Bone marrow (tissue), 2 donors: ENCODE results near the gene PRAMEF26.
"Not testable (repeated sequence)": the region's sequence is repeated elsewhere in the genome, so short reads cannot be mapped to it uniquely, and the experiment has no call there.

Source experiments
- DNase-seq, 2 donors: peaks; one replicate each; lab custom pipeline; 2025; lab: John Stamatoyannopoulos, UW

The PRAMEF26 gene

DNA sequence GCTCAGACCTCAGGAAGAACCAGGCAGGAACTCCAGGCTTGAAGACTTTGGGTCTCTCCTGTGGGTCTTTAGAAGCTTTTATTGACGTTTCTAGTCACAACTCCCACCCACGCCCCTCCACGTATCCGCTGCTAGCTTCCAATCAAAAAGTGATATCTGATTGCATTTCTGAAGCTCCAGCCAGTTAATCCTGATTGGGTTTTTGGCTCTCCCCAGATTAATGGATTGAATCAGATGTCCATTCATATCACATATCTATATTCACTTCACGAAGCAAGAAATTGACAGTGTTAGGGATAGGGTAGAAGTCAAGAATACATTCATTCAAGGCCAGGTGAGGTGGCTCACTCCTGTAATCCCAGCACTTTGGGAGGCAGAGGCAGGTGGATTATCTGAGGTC lies at the start of gene PRAMEF26:
Gene PRAMEF26 (minus strand): TSS at position 101 of the 400 bp plus-strand sequence. CDS start 2,914 bp downstream, outside the sequence.
- DNase-seq: not testable (repeated sequence)

DNA sequence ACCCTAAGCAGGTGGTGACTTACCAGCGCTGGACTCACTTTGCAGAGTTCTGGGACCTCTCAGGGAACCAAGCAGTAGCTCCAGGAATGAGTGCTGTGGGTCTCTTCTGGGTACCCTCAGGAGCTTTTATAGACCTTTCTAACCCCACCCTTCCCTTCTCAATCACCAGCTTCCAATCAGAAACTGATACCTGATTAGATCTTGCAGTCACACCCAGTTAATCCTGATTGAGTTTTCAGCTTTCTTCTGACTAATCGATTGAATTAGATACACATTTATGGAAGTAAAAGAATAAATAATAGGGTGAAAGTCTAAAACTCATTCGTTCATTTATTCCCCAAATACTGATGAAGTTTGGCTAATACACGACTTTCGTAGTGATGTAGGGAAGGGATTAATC lies 45.5 kb upstream of the PRAMEF26 start, which contains the start of gene PRAMEF13:
Gene PRAMEF13 (minus strand): TSS at position 101 of the 400 bp plus-strand sequence. CDS start 1,820 bp downstream, outside the sequence.
- DNase-seq: not testable (repeated sequence)

DNA sequence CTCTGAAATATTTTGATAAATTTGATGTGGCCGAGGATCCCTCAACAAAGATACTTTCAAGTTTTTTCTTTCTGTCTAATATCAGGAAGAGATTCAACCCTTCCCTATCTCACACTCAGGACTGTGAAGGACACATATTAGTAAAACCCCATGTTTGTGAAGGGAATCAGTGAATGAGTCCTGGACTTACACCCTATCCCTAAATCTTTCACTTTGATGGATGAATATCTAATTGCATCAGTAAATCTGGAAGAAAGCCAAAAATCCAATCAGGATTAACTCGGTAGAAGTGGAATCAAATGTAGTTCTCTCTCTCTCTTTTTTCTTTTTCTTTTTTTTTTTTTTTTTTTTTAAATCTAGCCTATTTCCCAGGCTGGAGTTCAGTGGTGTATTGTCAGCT lies 15.7 kb upstream of the PRAMEF26 start, which contains the start of gene PRAMEF9:
Gene PRAMEF9 (plus strand): TSS at position 301 of the 400 bp plus-strand sequence. CDS start 3,433 bp downstream, outside the sequence.
- not testable (repeated sequence) for DNase-seq

DNA sequence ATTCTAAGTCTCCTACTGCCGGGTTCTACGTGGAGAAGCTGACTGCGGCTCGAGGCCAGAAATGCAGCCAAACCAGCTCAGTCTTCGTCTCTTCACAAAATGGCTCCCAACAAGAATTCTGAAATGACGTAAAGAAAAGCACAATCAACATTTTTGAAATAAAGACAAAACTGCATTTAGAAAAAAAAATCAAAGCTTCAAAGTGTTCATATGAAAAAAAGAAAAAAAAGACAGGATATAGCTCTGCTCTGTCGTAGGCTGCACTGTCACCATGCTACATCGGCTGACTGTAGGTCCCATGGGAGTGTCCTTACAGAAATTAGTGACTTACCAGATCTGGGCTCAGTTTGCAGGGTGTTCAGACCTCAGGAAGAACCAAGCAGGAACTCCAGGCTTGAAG lies 9.7 kb upstream of the PRAMEF26 start, which contains the start of gene HNRNPCL4:
Gene HNRNPCL4 (minus strand): TSS at position 101 of the 400 bp plus-strand sequence. CDS start 164 bp downstream, outside the sequence.
- not testable (repeated sequence) for DNase-seq

DNA sequence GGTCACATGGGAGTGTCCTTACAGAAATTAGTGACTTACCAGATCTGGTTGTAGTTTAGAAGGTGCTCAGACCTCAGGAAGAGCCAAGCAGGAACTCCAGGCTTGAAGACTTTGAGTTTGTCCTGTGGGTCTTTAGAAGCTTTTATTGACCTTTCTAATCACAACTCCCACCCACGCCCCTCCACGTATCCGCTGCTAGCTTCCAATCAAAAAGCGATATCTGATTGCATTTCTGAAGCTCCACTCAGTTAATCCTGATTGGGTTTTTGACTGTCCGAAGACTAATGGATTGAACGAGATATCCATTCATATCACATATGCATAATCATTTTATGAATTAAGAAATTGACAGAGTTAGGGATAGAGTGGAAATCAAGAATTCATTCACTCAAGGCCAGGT lies 39.1 kb downstream of the PRAMEF26 start, which contains the start of gene HNRNPCL2:
Gene HNRNPCL2 (minus strand): TSS at position 101 of the 400 bp plus-strand sequence. CDS start 454 bp downstream, outside the sequence.
- not testable (repeated sequence) for DNase-seq
